Brain microvascular endothelial cell (primary cell): ENCODE results near the gene PLCB1.
A peak's percentile ranks its signal among the peaks of the same experiment; 100 is the strongest.

ENCODE experiments used
- DNase-seq: peaks from one replicate; pipeline ENCODE4 v3.0.0-alpha.2; 2020
- H3K27ac ChIP-seq: fragments of 250-450 bp; sonication (Bioruptor Pico); 2 replicates; pipeline ENCODE4 v1.5.1; 2020; ENCODE audit warnings: mild to moderate bottlenecking, moderate library complexity
- H3K27me3 ChIP-seq: fragments of 250-450 bp; sonication (Bioruptor Pico); replicated peaks from 2 replicates; pipeline ENCODE4 v1.5.1; 2020; ENCODE audit warnings: mild to moderate bottlenecking
- H3K36me3 ChIP-seq: fragments of 250-450 bp; sonication (Bioruptor Pico); replicated peaks from 2 replicates; pipeline ENCODE4 v1.5.1; 2020; ENCODE audit warnings: mild to moderate bottlenecking
- H3K4me3 ChIP-seq: 2 replicates; pipeline ENCODE4 v1.5.1; 2011; ENCODE audit warnings: low read depth, mild to moderate bottlenecking, control low read depth, low read length, moderate library complexity
- CTCF ChIP-seq: IDR thresholded peaks from 2 replicates; pipeline ENCODE4 v1.5.1; 2011; ENCODE audit warnings: low read depth, mild to moderate bottlenecking, moderate library complexity, low read length, control low read depth, inconsistent platforms; ENCODE audit errors: missing control alignments
- in situ Hi-C: cut with HindIII; loops from 2 replicates; pipeline ENCODE4 v1.10.0; 2017; ENCODE audit warnings: low sequenced_read_pairs, low pct_ligation_motif_present

PLCB1 gene

GRCh38 chr20:8532169-8532568 is 400.1 kb downstream of the PLCB1 start:
- DNase-seq = no peak
- TF ChIP-seq CTCF = no peak
- H3K27ac ChIP-seq = no peak overlapping the region
- in situ Hi-C loops = no loop called here
- no peaks in the 10 kb centered on the region for H3K36me3 ChIP-seq
- no peak overlapping the region for H3K4me3 ChIP-seq
- no peaks in the 10 kb centered on the region for H3K27me3 ChIP-seq

- in situ Hi-C loops = no loop called here
- TF ChIP-seq CTCF = no peak
- H3K27ac ChIP-seq = no peak overlapping the region
- no peaks in the 10 kb centered on the region for H3K36me3 ChIP-seq
- no peaks in the 10 kb centered on the region for H3K27me3 ChIP-seq
- H3K4me3 ChIP-seq = no peak overlapping the region
- no peak for DNase-seq
Observed at GRCh38 chr20:8534368-8535160, 402.5 kb downstream of the PLCB1 start.

GRCh38 chr20:8535403-8536261 is 403.6 kb downstream of the PLCB1 start:
- TF ChIP-seq CTCF = peak; percentile 82
- in situ Hi-C loops = no loop called here
- no peak for DNase-seq
- Histone ChIP-seq H3K36me3 (no peaks in the 10 kb centered on the region), H3K4me3 (no peak overlapping the region), H3K27me3 (no peaks in the 10 kb centered on the region), H3K27ac (no peak overlapping the region)

- in situ Hi-C loops = no loop called here
- Histone ChIP-seq H3K4me3 (no peak overlapping the region), H3K27ac (no peak overlapping the region), H3K27me3 (no peaks in the 10 kb centered on the region), H3K36me3 (no peaks in the 10 kb centered on the region)
- no peak for TF ChIP-seq CTCF
- DNase-seq = no peak
Observed at GRCh38 chr20:8536262-8536618, 404.2 kb downstream of the PLCB1 start.

- in situ Hi-C loops = no loop called here
- Histone ChIP-seq H3K27ac (no peak overlapping the region), H3K36me3 (no peaks in the 10 kb centered on the region), H3K4me3 (no peak overlapping the region), H3K27me3 (no peaks in the 10 kb centered on the region)
- DNase-seq = no peak
- no peak for TF ChIP-seq CTCF
Observed at GRCh38 chr20:8540466-8540865, 408.4 kb downstream of the PLCB1 start.
